Muscle layer of duodenum (tissue), 2 donors: ENCODE measurements around the gene MRPL55.
"Not testable (repeated sequence)": the region's sequence is repeated elsewhere in the genome, so short reads cannot be mapped to it uniquely, and the experiment has no call there.

Experiments
- H3K27ac ChIP-seq: one replicate; pipeline ENCODE4 v1.7.0; 2013; ENCODE audit warnings: mild to moderate bottlenecking, low read length
- H3K27me3 ChIP-seq: one replicate; pipeline ENCODE4 v1.7.0; 2013; ENCODE audit warnings: low read depth, mild to moderate bottlenecking, control low read depth, low read length
- H3K36me3 ChIP-seq, 2 donors: one replicate each; pipeline ENCODE4 v1.7.0; 2013; ENCODE audit warnings: low read length in 2 of 2, control low read depth in 1 of 2, mild to moderate bottlenecking in 1 of 2; ENCODE audit not compliant: insufficient read depth in 2 of 2, control insufficient read depth in 1 of 2
- H3K4me1 ChIP-seq, 2 donors: one replicate each; pipeline ENCODE4 v1.7.0; 2013; ENCODE audit warnings: low read length in 2 of 2, mild to moderate bottlenecking in 2 of 2, control low read depth in 1 of 2, moderate library complexity in 1 of 2; ENCODE audit not compliant: insufficient read depth in 2 of 2, control insufficient read depth in 1 of 2
- H3K4me3 ChIP-seq, 2 donors: one replicate each; pipeline ENCODE4 v1.7.0; 2013; ENCODE audit warnings: low read length in 2 of 2, low read depth in 1 of 2, mild to moderate bottlenecking in 1 of 2
- H3K9me3 ChIP-seq, 2 donors: one replicate each; pipeline ENCODE4 v1.7.0; 2013; ENCODE audit warnings: low read length in 2 of 2, control low read depth in 1 of 2, mild to moderate bottlenecking in 1 of 2; ENCODE audit not compliant: control insufficient read depth in 1 of 2
- donor health status: healthy.

Gene MRPL55

GRCh38 chr1:228117335-228117734 is 8.2 kb upstream of the MRPL55 start:
- Histone ChIP-seq H3K4me3 (no peak overlapping the region), H3K9me3 (no peaks in the 10 kb centered on the region), H3K36me3 (no peaks in the 10 kb centered on the region), H3K27me3 (no peaks in the 10 kb centered on the region), H3K4me1 (no peaks in the 10 kb centered on the region), H3K27ac (no peak overlapping the region)

GRCh38 chr1:228114827-228115226 is 5.7 kb upstream of the MRPL55 start:
- Histone ChIP-seq H3K27ac (no peak overlapping the region), H3K4me3 (no peak overlapping the region), H3K27me3 (no peaks in the 10 kb centered on the region), H3K36me3 (no peaks in the 10 kb centered on the region), H3K4me1 (peaks cover 0 to 5% of the 10 kb centered on the region in 2 donors), H3K9me3 (no peaks in the 10 kb centered on the region)

- Histone ChIP-seq H3K36me3 (peaks cover 0 to 4% of the 10 kb centered on the region in 2 donors), H3K27ac (no peak overlapping the region), H3K27me3 (no peaks in the 10 kb centered on the region), H3K9me3 (no peaks in the 10 kb centered on the region), H3K4me3 (no peak overlapping the region), H3K4me1 (peaks cover 0 to 17% of the 10 kb centered on the region in 2 donors)
Observed at GRCh38 chr1:228112617-228113016, 3.5 kb upstream of the MRPL55 start.

- H3K27ac ChIP-seq = no peak overlapping the region
Observed at GRCh38 chr1:228112167-228112566, 3.1 kb upstream of the MRPL55 start.

GRCh38 chr1:228111315-228111714 is 2.2 kb upstream of the MRPL55 start:
- not testable (repeated sequence) for H3K27me3 ChIP-seq, H3K9me3 ChIP-seq, H3K27ac ChIP-seq, H3K4me3 ChIP-seq
- Histone ChIP-seq H3K36me3 (peaks cover 3 to 17% of the 10 kb centered on the region in 2 donors), H3K4me1 (peaks cover 0 to 18% of the 10 kb centered on the region in 2 donors)

More at GRCh38 chr1:228112167-228112566, 3.1 kb upstream of the MRPL55 start:
- Histone ChIP-seq H3K36me3 (peaks cover 0 to 8% of the 10 kb centered on the region in 2 donors), H3K27me3 (no peaks in the 10 kb centered on the region), H3K4me3 (no peak overlapping the region), H3K4me1 (peaks cover 0 to 18% of the 10 kb centered on the region in 2 donors), H3K9me3 (no peaks in the 10 kb centered on the region)

- Histone ChIP-seq H3K9me3 (no peaks in the 10 kb centered on the region), H3K36me3 (peaks cover 3 to 25% of the 10 kb centered on the region in 2 donors), H3K4me3 (peak overlapping the region; percentile 82 to 96), H3K27me3 (no peaks in the 10 kb centered on the region), H3K27ac (peak overlapping the region; percentile 94), H3K4me1 (peaks cover 0 to 18% of the 10 kb centered on the region in 2 donors)
Observed at GRCh38 chr1:228110556-228110955, 1.5 kb upstream of the MRPL55 start.

- Histone ChIP-seq H3K4me1 (peaks cover 0 to 18% of the 10 kb centered on the region in 2 donors), H3K27me3 (no peaks in the 10 kb centered on the region), H3K9me3 (no peaks in the 10 kb centered on the region), H3K36me3 (peaks cover 3 to 26% of the 10 kb centered on the region in 2 donors), H3K27ac (peak overlapping the region; percentile 94), H3K4me3 (peak overlapping the region; percentile 82 to 96)
Observed at GRCh38 chr1:228109962-228110488, 926 bp upstream of the MRPL55 start.

- Histone ChIP-seq H3K27me3 (no peaks in the 10 kb centered on the region), H3K9me3 (no peaks in the 10 kb centered on the region), H3K27ac (peak overlapping the region; percentile 94), H3K4me1 (peaks cover 0 to 28% of the 10 kb centered on the region in 2 donors), H3K4me3 (peak overlapping the region; percentile 93 to 96), H3K36me3 (peaks cover 3 to 26% of the 10 kb centered on the region in 2 donors)
Observed at GRCh38 chr1:228108742-228109072, 392 bp downstream of the MRPL55 start.

- no peaks in the 10 kb centered on the region for H3K9me3 ChIP-seq
- peak overlapping the region; percentile 94 for H3K27ac ChIP-seq
- H3K4me1 ChIP-seq = peaks cover 0 to 31% of the 10 kb centered on the region in 2 donors
- peaks cover 3 to 26% of the 10 kb centered on the region in 2 donors for H3K36me3 ChIP-seq
- peak overlapping the region; percentile 93 to 96 for H3K4me3 ChIP-seq
- no peaks in the 10 kb centered on the region for H3K27me3 ChIP-seq
Observed at GRCh38 chr1:228108055-228108690, 926 bp downstream of the MRPL55 start.

- H3K36me3 ChIP-seq = peaks cover 3 to 26% of the 10 kb centered on the region in 2 donors
- peaks cover 0 to 31% of the 10 kb centered on the region in 2 donors for H3K4me1 ChIP-seq
- peak overlapping the region in 1 of 2 donors; percentile 96 for H3K4me3 ChIP-seq
- no peaks in the 10 kb centered on the region for H3K9me3 ChIP-seq
- no peaks in the 10 kb centered on the region for H3K27me3 ChIP-seq
- H3K27ac ChIP-seq = no peak overlapping the region
Observed at GRCh38 chr1:228107636-228108035, 1.5 kb downstream of the MRPL55 start.

GRCh38 chr1:228106800-228107054 is 2.4 kb downstream of the MRPL55 start:
- peaks cover 3 to 26% of the 10 kb centered on the region in 2 donors for H3K36me3 ChIP-seq
- no peak overlapping the region for H3K27ac ChIP-seq
- H3K9me3 ChIP-seq = no peaks in the 10 kb centered on the region
- peaks cover 0 to 39% of the 10 kb centered on the region in 2 donors for H3K4me1 ChIP-seq
- no peaks in the 10 kb centered on the region for H3K27me3 ChIP-seq
- no peak overlapping the region for H3K4me3 ChIP-seq
